LNCAP (cell line): ENCODE results near the gene WTAP.

ENCODE experiments used
- TF ChIP-seq, protein P1 (sequence below): fragments of 450-650 bp; IDR thresholded peaks from 2 replicates; pipeline ENCODE4 v1.5.1; 2017; ENCODE audit warnings: mild to moderate bottlenecking

WTAP gene

DNA sequence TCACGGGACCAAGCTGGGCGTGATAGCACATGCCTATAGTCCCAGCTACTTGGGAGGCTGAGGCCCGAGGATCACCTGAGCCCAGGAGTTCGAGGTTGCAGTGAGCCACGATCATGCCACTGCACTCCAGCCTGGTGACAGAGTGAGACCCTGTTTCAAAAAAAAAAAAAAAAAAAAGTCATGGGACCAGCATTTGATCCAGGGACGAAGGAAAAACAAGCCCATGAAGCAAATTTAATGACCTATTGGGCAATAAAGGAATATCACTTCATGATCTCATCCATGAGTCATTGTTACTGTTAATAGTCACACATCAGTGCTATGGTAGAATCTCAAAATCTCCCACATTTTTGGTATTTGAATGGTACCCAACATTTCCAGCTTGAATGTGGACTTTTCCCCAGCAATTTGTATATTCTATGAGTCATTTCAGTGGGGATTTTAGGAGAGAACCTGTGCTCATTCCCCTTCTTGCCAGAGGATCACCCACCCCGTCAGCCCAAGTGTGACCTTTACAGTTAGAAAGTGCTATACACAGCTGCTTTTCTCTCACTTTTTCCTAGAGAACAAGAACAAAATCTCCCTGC is 25.8 kb upstream of the WTAP start:
- TF ChIP-seq, protein P1, sequence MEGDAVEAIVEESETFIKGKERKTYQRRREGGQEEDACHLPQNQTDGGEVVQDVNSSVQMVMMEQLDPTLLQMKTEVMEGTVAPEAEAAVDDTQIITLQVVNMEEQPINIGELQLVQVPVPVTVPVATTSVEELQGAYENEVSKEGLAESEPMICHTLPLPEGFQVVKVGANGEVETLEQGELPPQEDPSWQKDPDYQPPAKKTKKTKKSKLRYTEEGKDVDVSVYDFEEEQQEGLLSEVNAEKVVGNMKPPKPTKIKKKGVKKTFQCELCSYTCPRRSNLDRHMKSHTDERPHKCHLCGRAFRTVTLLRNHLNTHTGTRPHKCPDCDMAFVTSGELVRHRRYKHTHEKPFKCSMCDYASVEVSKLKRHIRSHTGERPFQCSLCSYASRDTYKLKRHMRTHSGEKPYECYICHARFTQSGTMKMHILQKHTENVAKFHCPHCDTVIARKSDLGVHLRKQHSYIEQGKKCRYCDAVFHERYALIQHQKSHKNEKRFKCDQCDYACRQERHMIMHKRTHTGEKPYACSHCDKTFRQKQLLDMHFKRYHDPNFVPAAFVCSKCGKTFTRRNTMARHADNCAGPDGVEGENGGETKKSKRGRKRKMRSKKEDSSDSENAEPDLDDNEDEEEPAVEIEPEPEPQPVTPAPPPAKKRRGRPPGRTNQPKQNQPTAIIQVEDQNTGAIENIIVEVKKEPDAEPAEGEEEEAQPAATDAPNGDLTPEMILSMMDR, result no peak

DNA sequence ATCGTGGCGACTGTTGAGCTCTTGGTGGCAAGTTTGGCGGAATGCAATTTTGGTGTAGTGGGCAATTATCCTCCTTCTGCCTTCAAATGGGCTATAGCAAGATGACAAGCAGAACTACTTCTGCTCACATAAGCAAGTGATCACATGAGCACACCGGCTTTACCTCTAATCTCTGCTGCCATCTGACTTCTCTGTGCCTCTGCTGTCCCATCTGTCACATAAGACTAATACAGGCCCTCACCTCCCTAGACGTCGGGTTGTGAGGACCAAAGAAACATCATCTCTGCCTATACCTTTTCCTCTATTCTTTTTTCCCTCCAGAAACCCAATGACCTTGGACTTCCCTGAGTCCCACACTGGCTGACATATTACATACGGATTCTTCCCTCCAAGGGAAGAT is 13.3 kb upstream of the WTAP start:
- TF ChIP-seq, protein P1, result no peak

- TF ChIP-seq, protein P1, result no peak
Measured at GRCh38 chr6:159714404-159714803, 12.9 kb upstream of the WTAP start.

DNA sequence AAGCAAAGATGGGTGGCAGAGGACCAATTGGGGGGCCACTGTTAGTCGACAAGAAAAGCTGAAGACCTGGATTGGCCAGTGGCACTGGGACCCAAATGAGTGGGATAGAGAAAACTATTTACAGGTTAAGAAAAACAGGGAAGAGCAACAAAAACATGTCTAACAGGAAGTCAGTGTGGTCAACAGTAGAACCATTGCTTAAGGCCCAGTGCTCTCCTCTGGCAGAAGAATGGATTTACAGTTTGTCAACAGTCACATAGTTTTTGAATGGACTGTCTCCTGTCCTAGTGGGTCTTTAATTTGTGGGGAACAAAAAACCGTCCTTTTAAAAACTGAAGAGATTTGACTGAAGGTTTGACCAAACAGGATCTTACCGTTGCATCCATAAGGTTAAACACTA is 12.1 kb upstream of the WTAP start:
- TF ChIP-seq, protein P1, result no peak

GRCh38 chr6:159715605-159716004 is 11.7 kb upstream of the WTAP start:
- TF ChIP-seq, protein P1, result no peak

- TF ChIP-seq, protein P1, result no peak
Measured at GRCh38 chr6:159716247-159717096, 10.8 kb upstream of the WTAP start.

- TF ChIP-seq, protein P1, result no peak
Measured at GRCh38 chr6:159718634-159719033, 8.7 kb upstream of the WTAP start.
